Measurements from ENCODE around the gene TRAF7. TPM values are rescaled to one million over a fixed set of nuclear protein-coding genes. Genes with fewer than 3 reads are reported as not detected.

TRAF7 gene
- total and polyA plus RNA-seq, 2 of the 13 experiments (the other 11 are each of a cell fraction or from before 2014, with no cell fraction given): 47.9 to 65.6 TPM

GRCh38 chr16:2147981-2148671 lies 7.5 kb upstream of the TRAF7 start, which contains the start of gene RAB26 (continued):
- TF ChIP-seq ZNF232 (CRISPR knock-in tag; IDR thresholded peaks at IDR 0.05; ENCODE audit: borderline replicate concordance): no peak
- TF ChIP-seq RAD51 (IDR thresholded peaks at IDR 0.05; ENCODE audit: borderline replicate concordance): no peak
- peak; percentile 76 for TF ChIP-seq MXD1 (CRISPR knock-in tag; IDR thresholded peaks at IDR 0.05)
- TF ChIP-seq SMAD3 (CRISPR knock-in tag; IDR thresholded peaks at IDR 0.05): no peak; the same call in 1 of the 2 replicates
- no peak for TF ChIP-seq NFE2 (CRISPR knock-in tag; IDR thresholded peaks at IDR 0.05)
- no peak for TF ChIP-seq ZNF670 (CRISPR knock-in tag; IDR thresholded peaks at IDR 0.05; ENCODE audit: borderline replicate concordance)
- no peak for TF ChIP-seq ZFP36L2 (CRISPR knock-in tag; IDR thresholded peaks at IDR 0.05)
- TF ChIP-seq ZNF552 (CRISPR knock-in tag; IDR thresholded peaks at IDR 0.05; ENCODE audit: borderline replicate concordance): no peak
- no peak for TF ChIP-seq DNMT3B (CRISPR knock-in tag; conservative IDR thresholded peaks at IDR 0.05)
- TF ChIP-seq GTF2F1 (IDR thresholded peaks at IDR 0.05; ENCODE audit: low read length): no peak
- no peak for TF ChIP-seq RNF2 (conservative IDR thresholded peaks at IDR 0.05; ENCODE audit: low read depth)
- no peak for TF ChIP-seq ATF7 (IDR thresholded peaks at IDR 0.05)
- no peak for TF ChIP-seq ATF7 (CRISPR knock-in tag; IDR thresholded peaks at IDR 0.05)
- TF ChIP-seq MAFF (IDR thresholded peaks at IDR 0.05; ENCODE audit: low read depth, low read length): no peak
- TF ChIP-seq, protein P1, sequence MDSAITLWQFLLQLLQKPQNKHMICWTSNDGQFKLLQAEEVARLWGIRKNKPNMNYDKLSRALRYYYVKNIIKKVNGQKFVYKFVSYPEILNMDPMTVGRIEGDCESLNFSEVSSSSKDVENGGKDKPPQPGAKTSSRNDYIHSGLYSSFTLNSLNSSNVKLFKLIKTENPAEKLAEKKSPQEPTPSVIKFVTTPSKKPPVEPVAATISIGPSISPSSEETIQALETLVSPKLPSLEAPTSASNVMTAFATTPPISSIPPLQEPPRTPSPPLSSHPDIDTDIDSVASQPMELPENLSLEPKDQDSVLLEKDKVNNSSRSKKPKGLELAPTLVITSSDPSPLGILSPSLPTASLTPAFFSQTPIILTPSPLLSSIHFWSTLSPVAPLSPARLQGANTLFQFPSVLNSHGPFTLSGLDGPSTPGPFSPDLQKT (CRISPR knock-in tag; IDR thresholded peaks at IDR 0.05; ENCODE audit: borderline replicate concordance): no peak
- peak; percentile 40 for TF ChIP-seq ZFY (CRISPR knock-in tag; IDR thresholded peaks at IDR 0.05)
- TF ChIP-seq ZFP36 (IDR thresholded peaks at IDR 0.05; ENCODE audit: borderline replicate concordance, low read depth, low read length, partially characterized antibody): no peak
- TF ChIP-seq HIC2 (CRISPR knock-in tag; IDR thresholded peaks at IDR 0.05; ENCODE audit: low read depth): peak; percentile 98
- TF ChIP-seq ZNF547 (CRISPR knock-in tag; IDR thresholded peaks at IDR 0.05): no peak
- TF ChIP-seq ZNF563 (CRISPR knock-in tag; IDR thresholded peaks at IDR 0.05): no peak
- TF ChIP-seq TOPORS (CRISPR knock-in tag; IDR thresholded peaks at IDR 0.05): no peak
- no peak for TF ChIP-seq ZBTB8A (CRISPR knock-in tag; IDR thresholded peaks at IDR 0.05; ENCODE audit: borderline replicate concordance, low read depth)
- TF ChIP-seq SMAD1 (CRISPR knock-in tag; IDR thresholded peaks at IDR 0.05; ENCODE audit: borderline replicate concordance, low read depth): no peak
- peak; percentile 56 for TF ChIP-seq PHF21A (CRISPR knock-in tag; IDR thresholded peaks at IDR 0.05)
- no peak for TF ChIP-seq TEAD2 (CRISPR knock-in tag; IDR thresholded peaks at IDR 0.05)
- TF ChIP-seq ZNF615 (CRISPR knock-in tag; IDR thresholded peaks at IDR 0.05; ENCODE audit: borderline replicate concordance): no peak
- peak; percentile 71; the same call in 1 of the 2 replicates for TF ChIP-seq ZNF768 (CRISPR knock-in tag; IDR thresholded peaks at IDR 0.05)
- TF ChIP-seq ZNF225 (CRISPR knock-in tag; IDR thresholded peaks at IDR 0.05): no peak
- peak; percentile 37; the same call in 1 of the 2 replicates for TF ChIP-seq YEATS2 (CRISPR knock-in tag; IDR thresholded peaks at IDR 0.05; ENCODE audit: borderline replicate concordance)
- no peak for TF ChIP-seq ZNF543 (CRISPR knock-in tag; IDR thresholded peaks at IDR 0.05)
- no peak for TF ChIP-seq BRD4 (CRISPR knock-in tag; IDR thresholded peaks at IDR 0.05)
- no peak for TF ChIP-seq ZNF460 (CRISPR knock-in tag; IDR thresholded peaks at IDR 0.05; ENCODE audit: borderline replicate concordance)
